Lung (tissue), 12 donors: ENCODE results near the gene FH. TPM values are rescaled to one million over a fixed set of nuclear protein-coding genes. Genes with fewer than 3 reads are reported as not detected.
A peak's percentile ranks its signal among the peaks of the same experiment; 100 is the strongest.

Experiments used
- ATAC-seq: fragments of 200-7000 bp; cut with Tn5 transposase; one replicate; pipeline ENCODE4 v1.9.1; 2020; ENCODE audit warnings: moderate number of reproducible peaks; ENCODE audit not compliant: insufficient read depth, low FRiP score
- DNase-seq, 3 donors: peaks; one replicate each; pipeline ENCODE4 v3.0.0-alpha.2; 2013 to 2017
- H3K27ac ChIP-seq, 2 donors: one replicate each; pipeline ENCODE4 v1.5.1; 2013; ENCODE audit warnings: mild to moderate bottlenecking in 2 of 2, moderate library complexity in 2 of 2, control low read depth in 1 of 2, inconsistent platforms in 1 of 2, low read depth in 1 of 2, low read length in 1 of 2
- H3K27me3 ChIP-seq, 3 donors: one replicate each; pipeline ENCODE4 v1.5.1; 2013; ENCODE audit warnings: low read length in 2 of 3; ENCODE audit not compliant: control insufficient read depth in 3 of 3, insufficient read depth in 3 of 3
- H3K36me3 ChIP-seq, 4 donors: one replicate each; pipeline ENCODE4 v1.5.1; 2013; ENCODE audit warnings: low read length in 4 of 4, mild to moderate bottlenecking in 1 of 4, moderate library complexity in 1 of 4; ENCODE audit not compliant: control insufficient read depth in 4 of 4, insufficient read depth in 4 of 4
- H3K4me1 ChIP-seq, 5 donors: one replicate each; pipeline ENCODE4 v1.5.1; 2013; ENCODE audit warnings: low read length in 5 of 5, mild to moderate bottlenecking in 2 of 5, moderate library complexity in 1 of 5; ENCODE audit not compliant: control insufficient read depth in 5 of 5, insufficient read depth in 5 of 5
- H3K4me3 ChIP-seq: one replicate; pipeline ENCODE4 v1.5.1; 2013; ENCODE audit warnings: mild to moderate bottlenecking, control low read depth, moderate library complexity
- H3K9ac ChIP-seq, 2 donors: one replicate each; pipeline ENCODE4 v1.5.1; 2013; ENCODE audit warnings: low read length in 2 of 2, control low read depth in 1 of 2; ENCODE audit not compliant: insufficient read depth in 1 of 2
- H3K9me3 ChIP-seq, 4 donors: one replicate each; pipeline ENCODE4 v1.5.1; 2013; ENCODE audit warnings: low read length in 3 of 4, mild to moderate bottlenecking in 1 of 4, moderate library complexity in 1 of 4; ENCODE audit not compliant: control insufficient read depth in 4 of 4, insufficient read depth in 3 of 4
- CTCF ChIP-seq: IDR thresholded peaks from 2 replicates; pipeline ENCODE4 v1.5.1; 2012; ENCODE audit warnings: mild to moderate bottlenecking; ENCODE audit errors: control extremely low read depth, extremely low read depth
- WGBS, 2 donors: extraction: QIAGEN DNeasy Blood & Tissue Kit; methylation state at CpG; one replicate each; pipeline ENCODE4 v1.1.7; 2013; 5-methylcytosine and 5-hydroxymethylcytosine counted together
- polyA plus RNA-seq, 2 donors: library from polyadenylated mRNA; stranded (reverse); fragments of 200-250 nt; gene quantifications; one replicate each; pipeline ENCODE4 v1.2.1, GENCODE V29; 2013
- total RNA-seq, 2 donors: library from RNA; depleted of rRNA in 1 of 2; stranded (reverse); fragments of >200 nt in 1 of 2; gene quantifications; one replicate each; pipeline ENCODE4 v1.2.1, GENCODE V29; 2014 to 2021
- donor health status: control.
- donor health status: control.
- donor health status: Bipolar disorder and iron deficiency.
- donor health status: healthy.
- donor health status: DM: yes; HTN: yes; CAD: no.

Gene FH
- total and polyA plus RNA-seq, 4 donors: 41.3 to 49.6 (median 43.4) TPM

GRCh38 chr1:241499910-241500309, 19.6 kb downstream of the FH start:
- DNase-seq (peak in 2 of 3 donors; percentile 29 to 57), ATAC-seq (no peak)
- Histone ChIP-seq H3K4me3 (no peak overlapping the region), H3K4me1 (no peaks in the 10 kb centered on the region), H3K9ac (no peak overlapping the region), H3K27ac (no peak overlapping the region), H3K9me3 (no peaks in the 10 kb centered on the region), H3K27me3 (no peaks in the 10 kb centered on the region), H3K36me3 (peaks cover 16 to 46% (median 24%) of the 10 kb centered on the region in 4 donors)
- no peak for TF ChIP-seq CTCF
- 62 to 93% methylated on average over 2 of the region's 2 CpGs for WGBS, 2 donors

GRCh38 chr1:241495741-241496140, 23.8 kb downstream of the FH start:
- Histone ChIP-seq H3K4me1 (no peaks in the 10 kb centered on the region), H3K9ac (no peak overlapping the region), H3K27ac (no peak overlapping the region), H3K9me3 (no peaks in the 10 kb centered on the region), H3K36me3 (peaks cover 11 to 22% (median 14%) of the 10 kb centered on the region in 4 donors), H3K27me3 (no peaks in the 10 kb centered on the region), H3K4me3 (no peak overlapping the region)
- TF ChIP-seq CTCF: no peak
- DNase-seq: peak; percentile 15 to 77 (median 65)
- WGBS, 2 donors: 91 to 92% methylated on average over 5 of the region's 5 CpGs
- ATAC-seq: no peak

DNA sequence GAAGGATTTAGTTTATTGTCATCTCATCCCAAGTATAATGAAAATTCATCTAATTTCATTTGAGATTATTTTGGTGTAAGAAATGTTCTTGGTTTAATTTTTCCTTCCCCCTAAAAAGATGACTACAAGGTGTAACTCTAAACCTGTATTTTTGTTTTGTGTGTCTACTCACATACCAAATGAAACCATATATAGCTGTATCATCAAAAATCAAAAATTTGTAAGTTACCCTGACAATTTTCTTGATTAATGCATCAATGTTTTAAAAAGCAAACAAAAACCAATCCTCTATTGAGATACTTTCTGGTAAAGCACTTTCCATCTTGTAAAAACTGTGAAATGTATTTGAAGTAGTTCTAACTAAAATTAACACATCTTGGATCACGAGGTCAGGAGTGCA, 30.8 kb downstream of the FH start:
- Histone ChIP-seq H3K27ac (no peak overlapping the region), H3K27me3 (no peaks in the 10 kb centered on the region), H3K4me3 (no peak overlapping the region), H3K9me3 (no peaks in the 10 kb centered on the region), H3K9ac (no peak overlapping the region), H3K36me3 (no peaks in the 10 kb centered on the region), H3K4me1 (no peaks in the 10 kb centered on the region)
- TF ChIP-seq CTCF: no peak
- 94 to 95% methylated on average over 1 of the region's 1 CpG for WGBS, 2 donors
- ATAC-seq: no peak
- no peak for DNase-seq

- no peak overlapping the region for H3K4me3 ChIP-seq
- no peak for ATAC-seq
- H3K36me3 ChIP-seq: no peaks in the 10 kb centered on the region
- no peaks in the 10 kb centered on the region for H3K4me1 ChIP-seq
- H3K9me3 ChIP-seq: peaks cover 0 to under 1% (median 0%) of the 10 kb centered on the region in 4 donors
- H3K27me3 ChIP-seq: no peaks in the 10 kb centered on the region
- no peak overlapping the region for H3K27ac ChIP-seq
- WGBS, 2 donors: 80 to 84% methylated on average over 4 of the region's 4 CpGs
- H3K9ac ChIP-seq: no peak overlapping the region
- DNase-seq: no peak
- TF ChIP-seq CTCF: no peak
Observed at GRCh38 chr1:241485554-241485992, 34.0 kb downstream of the FH start.
